Spleen (tissue), 7 donors: ENCODE results near the gene SPTBN1.

Experiments used
- POLR2A ChIP-seq, 3 donors: fragments of 450-650 bp; IDR thresholded peaks; one replicate each; pipeline ENCODE4 v1.5.1; 2017; ENCODE audit warnings: antibody characterized with exemption in 3 of 3, mild to moderate bottlenecking in 1 of 3
- POLR2AphosphoS5 ChIP-seq, 3 donors: sonication (generic); formaldehyde crosslinking; IDR thresholded peaks; one replicate each; pipeline ENCODE4 v1.5.1; 2017; ENCODE audit warnings: antibody characterized with exemption in 3 of 3
- TF ChIP-seq, protein P1 (sequence below), 11 experiments: fragments of 200-600 bp in 7 of 11; fragments of 450-650 bp in 4 of 11; sonication (generic) in 4 of 11; IDR thresholded peaks in 8 of 11; conservative IDR thresholded peaks in 3 of 11; 1 replicate in 7 of 11; 2 replicates in 4 of 11; pipeline versions ENCODE4 v1.4.0 to v1.8.0; 2016 to 2021; ENCODE audit warnings: antibody characterized with exemption in 11 of 11, inconsistent platforms in 4 of 11, mild to moderate bottlenecking in 1 of 11
- donor health status: DM: no; HTN: no; CAD: no; lungs with moderate emphysema.
- donor health status: DM: no; HTN: no; CAD: no.
- donor health status: DM: no; HTN: no; CAD: no.

DNA sequence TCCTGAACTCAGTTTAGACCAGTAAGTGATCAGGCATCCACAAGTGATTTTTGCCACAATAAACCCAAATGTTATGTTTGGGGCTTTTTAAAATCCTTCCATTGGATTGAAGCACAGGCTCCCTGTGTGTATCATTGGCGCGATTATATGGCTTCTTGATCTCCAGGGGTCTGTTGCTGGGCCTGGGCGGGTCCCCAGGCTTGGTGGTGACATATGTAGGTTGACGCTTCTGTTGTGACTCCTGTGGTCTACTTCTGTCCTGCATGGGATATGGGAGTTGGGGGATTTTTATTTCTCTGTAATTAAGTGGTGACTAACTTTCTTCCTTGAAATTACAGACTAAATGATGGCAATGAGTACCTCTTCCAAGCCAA is 211.1 kb downstream of the SPTBN1 start:
- TF ChIP-seq POLR2A (IDR thresholded peaks at IDR 0.05) (no peak), POLR2AphosphoS5 (IDR thresholded peaks at IDR 0.05) (no peak)
- TF ChIP-seq, protein P1, sequence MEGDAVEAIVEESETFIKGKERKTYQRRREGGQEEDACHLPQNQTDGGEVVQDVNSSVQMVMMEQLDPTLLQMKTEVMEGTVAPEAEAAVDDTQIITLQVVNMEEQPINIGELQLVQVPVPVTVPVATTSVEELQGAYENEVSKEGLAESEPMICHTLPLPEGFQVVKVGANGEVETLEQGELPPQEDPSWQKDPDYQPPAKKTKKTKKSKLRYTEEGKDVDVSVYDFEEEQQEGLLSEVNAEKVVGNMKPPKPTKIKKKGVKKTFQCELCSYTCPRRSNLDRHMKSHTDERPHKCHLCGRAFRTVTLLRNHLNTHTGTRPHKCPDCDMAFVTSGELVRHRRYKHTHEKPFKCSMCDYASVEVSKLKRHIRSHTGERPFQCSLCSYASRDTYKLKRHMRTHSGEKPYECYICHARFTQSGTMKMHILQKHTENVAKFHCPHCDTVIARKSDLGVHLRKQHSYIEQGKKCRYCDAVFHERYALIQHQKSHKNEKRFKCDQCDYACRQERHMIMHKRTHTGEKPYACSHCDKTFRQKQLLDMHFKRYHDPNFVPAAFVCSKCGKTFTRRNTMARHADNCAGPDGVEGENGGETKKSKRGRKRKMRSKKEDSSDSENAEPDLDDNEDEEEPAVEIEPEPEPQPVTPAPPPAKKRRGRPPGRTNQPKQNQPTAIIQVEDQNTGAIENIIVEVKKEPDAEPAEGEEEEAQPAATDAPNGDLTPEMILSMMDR (IDR thresholded peaks at IDR 0.05 in 8 of 11, conservative IDR thresholded peaks at IDR 0.05 in 3 of 11), result no peak
